Measurements from ENCODE around the gene LRR1.

LRR1 gene

DNA sequence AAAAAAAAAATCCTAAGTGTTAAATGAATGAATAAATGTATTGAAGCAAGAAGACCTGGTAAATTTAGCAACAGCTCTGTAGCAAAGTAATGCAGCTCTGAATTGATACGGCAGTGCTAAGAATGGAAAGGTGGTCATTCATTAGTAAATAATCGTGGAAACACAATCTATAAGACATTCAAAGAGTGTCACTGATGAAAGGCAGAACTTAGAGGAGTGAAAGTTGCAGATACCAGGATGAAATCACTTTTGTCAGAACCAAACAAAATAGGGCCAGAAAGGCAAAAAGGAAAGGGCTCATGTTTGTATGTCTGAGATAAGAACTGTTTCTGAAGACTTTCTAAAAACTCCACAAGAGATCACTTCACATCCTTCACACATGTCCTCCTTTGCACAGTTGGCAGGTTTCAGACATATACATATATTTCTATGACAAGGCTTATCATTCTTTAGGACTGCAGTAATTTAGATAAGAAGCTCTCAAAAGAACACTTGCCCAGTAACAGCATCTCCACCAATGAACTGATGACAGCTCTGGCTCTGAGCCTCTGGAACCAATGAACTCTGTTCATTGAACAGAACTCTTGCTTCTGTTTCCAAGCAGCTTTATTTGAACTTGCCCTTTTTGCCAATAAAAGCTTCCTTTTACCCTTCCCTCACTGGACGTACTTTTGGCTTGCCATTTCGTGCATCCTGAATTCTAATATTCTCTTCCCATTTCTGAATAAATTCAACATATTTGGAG lies 4.2 kb upstream of the LRR1 start:
- no peak for DNase-seq
- TF ChIP-seq, protein P1, sequence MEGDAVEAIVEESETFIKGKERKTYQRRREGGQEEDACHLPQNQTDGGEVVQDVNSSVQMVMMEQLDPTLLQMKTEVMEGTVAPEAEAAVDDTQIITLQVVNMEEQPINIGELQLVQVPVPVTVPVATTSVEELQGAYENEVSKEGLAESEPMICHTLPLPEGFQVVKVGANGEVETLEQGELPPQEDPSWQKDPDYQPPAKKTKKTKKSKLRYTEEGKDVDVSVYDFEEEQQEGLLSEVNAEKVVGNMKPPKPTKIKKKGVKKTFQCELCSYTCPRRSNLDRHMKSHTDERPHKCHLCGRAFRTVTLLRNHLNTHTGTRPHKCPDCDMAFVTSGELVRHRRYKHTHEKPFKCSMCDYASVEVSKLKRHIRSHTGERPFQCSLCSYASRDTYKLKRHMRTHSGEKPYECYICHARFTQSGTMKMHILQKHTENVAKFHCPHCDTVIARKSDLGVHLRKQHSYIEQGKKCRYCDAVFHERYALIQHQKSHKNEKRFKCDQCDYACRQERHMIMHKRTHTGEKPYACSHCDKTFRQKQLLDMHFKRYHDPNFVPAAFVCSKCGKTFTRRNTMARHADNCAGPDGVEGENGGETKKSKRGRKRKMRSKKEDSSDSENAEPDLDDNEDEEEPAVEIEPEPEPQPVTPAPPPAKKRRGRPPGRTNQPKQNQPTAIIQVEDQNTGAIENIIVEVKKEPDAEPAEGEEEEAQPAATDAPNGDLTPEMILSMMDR (IDR thresholded peaks at IDR 0.05), result no peak

DNA sequence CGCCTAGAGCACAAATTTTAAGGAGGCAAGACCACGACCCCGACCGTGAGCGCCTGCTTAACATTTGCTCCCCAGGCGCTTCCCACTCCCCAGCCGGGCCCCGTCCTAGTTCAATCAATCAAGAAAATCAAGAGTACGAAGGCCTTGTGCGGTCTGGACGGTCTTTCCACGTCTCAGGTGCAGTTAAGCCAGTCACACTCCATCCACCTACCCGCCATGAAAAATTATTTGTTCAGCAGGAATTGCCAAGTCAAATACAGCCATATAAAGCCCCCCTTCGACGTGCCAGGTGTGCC lies 603 bp upstream of the LRR1 start:
- Mint-ChIP-seq H3K4me1 (peaks cover 45% of the 10 kb centered on the region), H3K27me3 (ENCODE audit: low read depth, poor library complexity) (no peaks in the 10 kb centered on the region)
- peak; percentile 35 for DNase-seq

More for the DNA sequence above, 4.2 kb upstream of the LRR1 start:
- no peaks in the 10 kb centered on the region for H3K9me3 Mint-ChIP-seq
- H3K4me1 Mint-ChIP-seq, result peaks cover 31% of the 10 kb centered on the region
- H3K36me3 Mint-ChIP-seq (ENCODE audit: low read depth), result no peaks in the 10 kb centered on the region
- no peak overlapping the region for H3K27ac Mint-ChIP-seq
- H3K4me3 Mint-ChIP-seq, result no peak overlapping the region
- peaks cover 2% of the 10 kb centered on the region for H3K27me3 Mint-ChIP-seq (ENCODE audit: low read depth, poor library complexity)

GRCh38 chr14:49607583-49607982 lies 8.8 kb downstream of the LRR1 start:
- DNase-seq, result no peak
- no peaks in the 10 kb centered on the region for H3K27me3 Mint-ChIP-seq (ENCODE audit: low read depth, poor library complexity)
- H3K9me3 Mint-ChIP-seq, result no peaks in the 10 kb centered on the region

More for the DNA sequence above, 603 bp upstream of the LRR1 start:
- TF ChIP-seq, protein P1 (IDR thresholded peaks at IDR 0.05), result no peak
- Mint-ChIP-seq H3K27ac (peak overlapping the region; percentile 97), H3K36me3 (ENCODE audit: low read depth) (no peaks in the 10 kb centered on the region), H3K9me3 (no peaks in the 10 kb centered on the region), H3K4me3 (peak overlapping the region; percentile 95)

DNA sequence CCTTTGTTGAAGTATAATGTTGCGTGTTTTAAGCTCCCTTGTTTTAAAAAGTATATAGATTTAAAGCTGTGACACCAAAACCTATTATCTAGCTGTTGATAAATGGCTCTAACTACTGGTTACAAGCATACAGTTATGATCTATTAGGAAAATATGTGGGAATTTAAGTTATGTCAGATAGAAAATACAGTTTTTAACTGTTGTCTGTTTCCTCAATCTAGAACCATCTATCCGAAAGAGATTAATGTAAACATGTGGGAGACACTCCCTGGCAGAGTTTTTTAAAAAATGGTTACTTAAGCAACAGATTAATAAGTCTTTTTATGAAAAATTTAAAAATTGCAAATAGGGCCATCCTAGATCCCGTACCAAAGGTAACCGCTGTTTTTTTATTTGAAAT lies 13.5 kb downstream of the LRR1 start:
- H3K4me3 Mint-ChIP-seq, result no peak overlapping the region
- H3K4me1 Mint-ChIP-seq, result peaks cover 10% of the 10 kb centered on the region
- DNase-seq, result no peak
- no peaks in the 10 kb centered on the region for H3K27me3 Mint-ChIP-seq (ENCODE audit: low read depth, poor library complexity)
- H3K9me3 Mint-ChIP-seq, result no peaks in the 10 kb centered on the region
- TF ChIP-seq, protein P1 (IDR thresholded peaks at IDR 0.05), result no peak
- H3K36me3 Mint-ChIP-seq (ENCODE audit: low read depth), result peaks cover 51% of the 10 kb centered on the region
- peak overlapping the region; percentile 45 for H3K27ac Mint-ChIP-seq

More at GRCh38 chr14:49607583-49607982, 8.8 kb downstream of the LRR1 start:
- H3K27ac Mint-ChIP-seq, result no peak overlapping the region
- TF ChIP-seq, protein P1 (IDR thresholded peaks at IDR 0.05), result no peak
- peaks cover 36% of the 10 kb centered on the region for H3K36me3 Mint-ChIP-seq (ENCODE audit: low read depth)
- H3K4me3 Mint-ChIP-seq, result no peak overlapping the region
- peaks cover 8% of the 10 kb centered on the region for H3K4me1 Mint-ChIP-seq

GRCh38 chr14:49612671-49613070 lies 13.9 kb downstream of the LRR1 start:
- H3K27me3 Mint-ChIP-seq (ENCODE audit: low read depth, poor library complexity), result no peaks in the 10 kb centered on the region
- H3K4me1 Mint-ChIP-seq, result peaks cover 10% of the 10 kb centered on the region
- H3K4me3 Mint-ChIP-seq, result no peak overlapping the region
- no peaks in the 10 kb centered on the region for H3K9me3 Mint-ChIP-seq
- peaks cover 50% of the 10 kb centered on the region for H3K36me3 Mint-ChIP-seq (ENCODE audit: low read depth)
- TF ChIP-seq, protein P1 (IDR thresholded peaks at IDR 0.05), result no peak
- no peak for DNase-seq
- H3K27ac Mint-ChIP-seq, result peak overlapping the region; percentile 33

- Mint-ChIP-seq H3K9me3 (no peaks in the 10 kb centered on the region), H3K27me3 (ENCODE audit: low read depth, poor library complexity) (no peaks in the 10 kb centered on the region), H3K27ac (no peak overlapping the region), H3K4me3 (no peak overlapping the region), H3K36me3 (ENCODE audit: low read depth) (peaks cover 51% of the 10 kb centered on the region), H3K4me1 (peaks cover 22% of the 10 kb centered on the region)
- TF ChIP-seq, protein P1 (IDR thresholded peaks at IDR 0.05), result no peak
- DNase-seq, result no peak
Measured at GRCh38 chr14:49614196-49614595, 15.5 kb downstream of the LRR1 start.

All from nephron progenitor cell (in vitro differentiated cells).